H9 (cell line): ENCODE measurements around the gene MAP3K20. TPM values are rescaled to one million over a fixed set of nuclear protein-coding genes. Genes with fewer than 3 reads are reported as not detected.

Experiments
- DNase-seq: peaks from one replicate; pipeline ENCODE4 v3.0.0-alpha.2; 2017
- H2AFZ ChIP-seq: one replicate; pipeline ENCODE4 v1.6.1; 2013; ENCODE audit warnings: mild to moderate bottlenecking, low read length, control low read depth, moderate library complexity
- H2AK5ac ChIP-seq: 2 replicates; pipeline ENCODE4 v1.6.1; 2013; ENCODE audit warnings: low read length, control low read depth, mixed read lengths; ENCODE audit not compliant: insufficient read length
- H2BK120ac ChIP-seq: one replicate; pipeline ENCODE4 v1.6.1; 2013; ENCODE audit warnings: low read depth, mild to moderate bottlenecking, low read length, control low read depth, inconsistent platforms; ENCODE audit not compliant: poor library complexity, severe bottlenecking
- H2BK12ac ChIP-seq: 2 replicates; pipeline ENCODE4 v1.6.1; 2013; ENCODE audit warnings: low read length, control low read depth, mixed read lengths, low read depth; ENCODE audit not compliant: insufficient read length
- H2BK15ac ChIP-seq: 2 replicates; pipeline ENCODE4 v1.6.1; 2013; ENCODE audit warnings: low read depth, low read length, control low read depth
- H2BK20ac ChIP-seq: one replicate; pipeline ENCODE4 v1.6.1; 2013; ENCODE audit warnings: low read depth, mild to moderate bottlenecking, low read length, control low read depth, inconsistent platforms; ENCODE audit not compliant: poor library complexity, severe bottlenecking
- H2BK5ac ChIP-seq: 2 replicates; pipeline ENCODE4 v1.6.1; 2013; ENCODE audit warnings: low read length, control low read depth, mixed read lengths; ENCODE audit not compliant: insufficient read length
- H3K14ac ChIP-seq: 2 replicates; pipeline ENCODE4 v1.6.1; 2013; ENCODE audit warnings: low read length, control low read depth; ENCODE audit not compliant: insufficient read depth
- H3K18ac ChIP-seq: 2 replicates; pipeline ENCODE4 v1.6.1; 2013; ENCODE audit warnings: low read depth, mild to moderate bottlenecking, mixed read lengths, low read length, control low read depth; ENCODE audit not compliant: insufficient read length
- H3K23ac ChIP-seq: 2 replicates; pipeline ENCODE4 v1.6.1; 2013; ENCODE audit warnings: low read length, control low read depth, mixed read lengths, low read depth; ENCODE audit not compliant: insufficient read length
- H3K23me2 ChIP-seq: 2 replicates; pipeline ENCODE4 v1.6.1; 2013; ENCODE audit warnings: low read depth, mild to moderate bottlenecking, mixed read lengths, low read length, control low read depth; ENCODE audit not compliant: insufficient read length, poor library complexity, severe bottlenecking
- H3K27ac ChIP-seq: 2 replicates; pipeline ENCODE4 v1.5.1; 2013; ENCODE audit warnings: low read length, control low read depth, mixed read lengths, low read depth; ENCODE audit not compliant: insufficient read length
- H3K27me3 ChIP-seq: 2 replicates; pipeline ENCODE4 v1.6.1; 2013; ENCODE audit warnings: low read length, control low read depth, inconsistent platforms; ENCODE audit not compliant: insufficient read depth
- H3K4ac ChIP-seq: 2 replicates; pipeline ENCODE4 v1.6.1; 2013; ENCODE audit warnings: low read depth, mild to moderate bottlenecking, control low read depth, inconsistent platforms, low read length, moderate library complexity
- H3K4me1 ChIP-seq: 2 replicates; pipeline ENCODE4 v1.6.1; 2013; ENCODE audit warnings: low read length, control low read depth, inconsistent platforms; ENCODE audit not compliant: insufficient read depth
- H3K4me2 ChIP-seq: 2 replicates; pipeline ENCODE4 v1.6.1; 2013; ENCODE audit warnings: low read length, control low read depth, mixed read lengths; ENCODE audit not compliant: insufficient read length, insufficient read depth
- H3K56ac ChIP-seq: 2 replicates; pipeline ENCODE4 v1.6.1; 2013; ENCODE audit warnings: low read depth, mild to moderate bottlenecking, mixed read lengths, low read length, control low read depth; ENCODE audit not compliant: insufficient read length
- H3K79me1 ChIP-seq: 2 replicates; pipeline ENCODE4 v1.6.1; 2013; ENCODE audit warnings: low read depth, mild to moderate bottlenecking, moderate library complexity, low read length, control low read depth, inconsistent platforms; ENCODE audit not compliant: insufficient read depth, poor library complexity, severe bottlenecking
- H3K79me2 ChIP-seq: 2 replicates; pipeline ENCODE4 v1.6.1; 2013; ENCODE audit warnings: low read length, control low read depth, inconsistent platforms; ENCODE audit not compliant: insufficient read depth
- H3K9ac ChIP-seq: 2 replicates; pipeline ENCODE4 v1.6.1; 2013; ENCODE audit warnings: low read length, control low read depth, mixed read lengths; ENCODE audit not compliant: insufficient read length; ENCODE audit errors: extremely low read depth
- H3K9me3 ChIP-seq: one replicate; pipeline ENCODE4 v1.6.1; 2013; ENCODE audit warnings: low read depth, low read length, inconsistent platforms; ENCODE audit not compliant: control insufficient read depth
- H3T11ph ChIP-seq: one replicate; pipeline ENCODE4 v1.6.1; 2013; ENCODE audit warnings: mild to moderate bottlenecking, low read length, control low read depth, inconsistent platforms
- H4K20me1 ChIP-seq: one replicate; pipeline ENCODE4 v1.6.1; 2013; ENCODE audit not compliant: control insufficient read depth, insufficient read length, insufficient read depth
- H4K5ac ChIP-seq: 2 replicates; pipeline ENCODE4 v1.6.1; 2013; ENCODE audit warnings: low read depth, mild to moderate bottlenecking, mixed read lengths, low read length, control low read depth; ENCODE audit not compliant: insufficient read length
- H4K8ac ChIP-seq: replicated peaks from 2 replicates; pipeline ENCODE4 v1.6.1; 2013; ENCODE audit warnings: low read length, control low read depth, mixed read lengths, low read depth; ENCODE audit not compliant: insufficient read length
- H4K91ac ChIP-seq: 2 replicates; pipeline ENCODE4 v1.6.1; 2013; ENCODE audit warnings: low read depth, mild to moderate bottlenecking, moderate library complexity, mixed read lengths, low read length, control low read depth; ENCODE audit not compliant: insufficient read length
- H3K27ac Mint-ChIP-seq, 3 experiments: 2 replicates in 2 of 3; 3 replicates in 1 of 3; pipeline ENCODE4 v1.8.0; 2020 to 2021; ENCODE audit warnings: mixed read lengths in 3 of 3, mild to moderate bottlenecking in 1 of 3, moderate library complexity in 1 of 3
- H3K27me3 Mint-ChIP-seq: 2 replicates; pipeline ENCODE4 v1.8.0; 2021; ENCODE audit warnings: low read depth, mild to moderate bottlenecking, moderate library complexity, mixed read lengths
- H3K36me3 Mint-ChIP-seq, 3 experiments: 2 replicates in 2 of 3; 3 replicates in 1 of 3; pipeline ENCODE4 v1.8.0; 2020 to 2021; ENCODE audit warnings: low read depth in 3 of 3, mixed read lengths in 3 of 3; ENCODE audit not compliant: insufficient read depth in 1 of 3
- H3K4me1 Mint-ChIP-seq, 2 experiments: 2 replicates each; pipeline ENCODE4 v1.8.0; 2020; ENCODE audit warnings: mixed read lengths in 2 of 2
- H3K4me3 Mint-ChIP-seq, 2 experiments: 2 replicates in 1 of 2; 3 replicates in 1 of 2; pipeline ENCODE4 v1.8.0; 2020 to 2021; ENCODE audit warnings: mild to moderate bottlenecking in 2 of 2, mixed read lengths in 2 of 2, moderate library complexity in 1 of 2
- H3K9me3 Mint-ChIP-seq, 2 experiments: 2 replicates in 1 of 2; 3 replicates in 1 of 2; pipeline ENCODE4 v1.8.0; 2020; ENCODE audit warnings: mild to moderate bottlenecking in 2 of 2, mixed read lengths in 2 of 2, moderate library complexity in 1 of 2
- CTCF ChIP-seq: fragments of 200-600 bp; sonication (generic); conservative IDR thresholded peaks from 3 replicates; pipeline ENCODE4 v1.8.0; 2021; ENCODE audit warnings: antibody characterized with exemption, mild to moderate bottlenecking
- WGBS: extraction: QIAGEN DNeasy Blood & Tissue Kit; methylation state at CpG from one replicate; pipeline ENCODE4 v1.1.7; 2013; ENCODE audit warnings: missing lambda C conversion rate, low lambda C conversion rate, mixed read lengths; ENCODE audit not compliant: insufficient read length; ENCODE audit errors: extremely low coverage; 5-methylcytosine and 5-hydroxymethylcytosine counted together
- total RNA-seq: library from RNA; stranded (reverse); gene quantifications from 2 replicates; pipeline ENCODE4 v1.2.1, GENCODE V29; 2021

MAP3K20 gene
- total RNA-seq, 1 experiment from 2014 or later, result 8.7 TPM

- H2BK15ac ChIP-seq, result no peak overlapping the region
- H3K9me3 Mint-ChIP-seq, result no peaks in the 10 kb centered on the region
- H3K79me2 ChIP-seq, result no peaks in the 10 kb centered on the region
- H3K9me3 ChIP-seq, result no peaks in the 10 kb centered on the region
- no peak overlapping the region for H4K8ac ChIP-seq
- no peak overlapping the region for H2BK5ac ChIP-seq
- no peak overlapping the region for H3K9ac ChIP-seq
- H3K27ac Mint-ChIP-seq, result no peak overlapping the region; a peak in 2 of 7 replicates
- H3K23me2 ChIP-seq, result no peaks in the 10 kb centered on the region
- H3K4me3 Mint-ChIP-seq, result no peak overlapping the region
- H3K27ac ChIP-seq, result no peak overlapping the region
- H3K56ac ChIP-seq, result no peak overlapping the region
- no peak overlapping the region for H3K18ac ChIP-seq
- peaks cover 0 to 7% (median under 1%) of the 10 kb centered on the region in 3 experiments; a peak in 1 of 7 replicates for H3K36me3 Mint-ChIP-seq
- WGBS, result no CpG with 5 or more reads among the region's 1 CpG
- no peak overlapping the region for H4K91ac ChIP-seq
- H3K4me2 ChIP-seq, result no peak overlapping the region
- H4K20me1 ChIP-seq, result no peaks in the 10 kb centered on the region
- no peak for TF ChIP-seq CTCF
- H2AK5ac ChIP-seq, result no peak overlapping the region
- no peaks in the 10 kb centered on the region for H3K4me1 ChIP-seq
- H4K5ac ChIP-seq, result no peak overlapping the region
- H3K14ac ChIP-seq, result no peak overlapping the region
- H2AFZ ChIP-seq, result no peak overlapping the region
- no peak for DNase-seq
- no peak overlapping the region for H2BK120ac ChIP-seq
- no peak overlapping the region for H2BK12ac ChIP-seq
- no peaks in the 10 kb centered on the region for H3K79me1 ChIP-seq
- H3K4me1 Mint-ChIP-seq, result no peaks in the 10 kb centered on the region
- no peak overlapping the region for H3K23ac ChIP-seq
- no peaks in the 10 kb centered on the region for H3K27me3 ChIP-seq
- no peak overlapping the region for H3T11ph ChIP-seq
- no peaks in the 10 kb centered on the region for H3K27me3 Mint-ChIP-seq
- H2BK20ac ChIP-seq, result no peak overlapping the region
- no peak overlapping the region for H3K4ac ChIP-seq
These were observed 42.7 kb downstream of the MAP3K20 start for GRCh38 chr2:173118395-173118794.
